Heart right ventricle (tissue), 16 donors: ENCODE results near the gene MYO10. TPM values are rescaled to one million over a fixed set of nuclear protein-coding genes. Genes with fewer than 3 reads are reported as not detected.
A peak's percentile ranks its signal among the peaks of the same experiment; 100 is the strongest.
"Not testable (repeated sequence)": the region's sequence is repeated elsewhere in the genome, so short reads cannot be mapped to it uniquely, and the experiment has no call there.

ENCODE experiments used
- ATAC-seq, 8 donors: fragments of 200-7000 bp; cut with Tn5 transposase; one replicate each; pipeline ENCODE4 v1.9.1; 2020; ENCODE audit warnings: mild to moderate bottlenecking in 8 of 8, moderate library complexity in 8 of 8, moderate number of reproducible peaks in 1 of 8
- DNase-seq, 2 donors: peaks; one replicate each; pipeline ENCODE4 v3.0.0-alpha.2; 2020
- H3K27ac ChIP-seq, 10 donors: fragments of 200-600 bp; sonication (generic) in 2 of 10; one replicate each; pipeline versions ENCODE4 v1.5.0 to v1.8.0; 2020 to 2022; ENCODE audit warnings: mild to moderate bottlenecking in 3 of 10
- H3K27me3 ChIP-seq, 7 donors: fragments of 200-600 bp; one replicate each; pipeline ENCODE4 v1.8.0; 2021 to 2022; ENCODE audit warnings: mild to moderate bottlenecking in 2 of 7
- H3K36me3 ChIP-seq, 9 donors: fragments of 200-600 bp; sonication (generic) in 1 of 9; one replicate each; pipeline versions ENCODE4 v1.5.0 to v1.8.0; 2020 to 2022; ENCODE audit warnings: mild to moderate bottlenecking in 2 of 9
- H3K4me1 ChIP-seq, 9 donors: fragments of 200-600 bp; sonication (generic) in 1 of 9; one replicate each; pipeline versions ENCODE4 v1.5.0 to v1.8.0; 2020 to 2022; ENCODE audit warnings: mild to moderate bottlenecking in 4 of 9
- H3K4me3 ChIP-seq, 10 donors: fragments of 200-600 bp; sonication (generic) in 2 of 10; one replicate each; pipeline versions ENCODE4 v1.5.0 to v1.8.0; 2020 to 2022; ENCODE audit warnings: mild to moderate bottlenecking in 7 of 10, moderate library complexity in 2 of 10
- H3K9me3 ChIP-seq, 11 donors: fragments of 200-600 bp in 10 of 11; sonication (generic) in 2 of 11; one replicate each; pipeline versions ENCODE4 v1.5.0 to v1.8.0; 2013 to 2022; ENCODE audit warnings: mild to moderate bottlenecking in 2 of 11, control low read depth in 1 of 11, moderate library complexity in 1 of 11
- CTCF ChIP-seq, 9 donors: fragments of 200-600 bp; sonication (generic) in 2 of 9; IDR thresholded peaks; one replicate each; pipeline versions ENCODE4 v1.5.0 to v1.8.0; 2021 to 2022; ENCODE audit warnings: antibody characterized with exemption in 9 of 9, mild to moderate bottlenecking in 5 of 9, moderate library complexity in 1 of 9
- WGBS, 2 donors: extraction: QIAGEN DNeasy Blood & Tissue Kit; methylation state at CpG; one replicate each; pipeline ENCODE4 v1.1.7; 2013; ENCODE audit warnings: inconsistent platforms in 1 of 2; 5-methylcytosine and 5-hydroxymethylcytosine counted together
- intact Hi-C, 10 donors: fragments of 100-400 bp; cut with DNase I; formaldehyde crosslinking; loops; one replicate each; pipeline versions ENCODE4 v1.11.1 to v1.14.2; 2022
- long read RNA-seq, 3 donors: library from polyadenylated mRNA; unstranded; transcript quantifications; one replicate each; pipeline ENCODE4 v2.0.0, GENCODE V29; 2020 to 2021
- polyA plus RNA-seq, 2 donors: library from polyadenylated mRNA; stranded (reverse); fragments of 200-250 nt; gene quantifications; one replicate each; pipeline ENCODE4 v1.2.3, GENCODE V29; 2013
- total RNA-seq, 10 donors: library from RNA; stranded (reverse); fragmentation: NEBNext Ultra II Directional in 3 of 10; extraction: Animal tissue kit (Norgen Biotek cat#: 25700) in 3 of 10; gene quantifications; one replicate each; pipeline versions ENCODE4 v1.2.1 to v1.2.4, GENCODE V29; 2021 to 2023
- donor health status: Arrhythmogenic right ventricular cardiomyopathy.
- donor health status: ischemic (EF 13 %, LVEDD 7.1; RV severe dilation, severe dysfunction).
- donor health status: healthy with polysubstance abuse.
- donor health status: DM: no; HTN: yes; CAD: no.
- donor health status: DM: no; HTN: no; CAD: no.
- donor health status: ischemic (EF 25% LVEDD 6.9; RV normal size, moderate dysfunction).
- donor health status: ischemic (EF 25% LVEDD 5.7; RV mildly dilated, moderate dysfunction).
- donor health status: healthy.
- donor health status: DM: yes; HTN: yes; CAD: no.
- donor health status: Ischemic cardiomyopathy.
- donor health status: ischemic (EF 35%, LVEDD 5.7; RV mildly dilated, moderate dysfunction).
- donor health status: nonischemic (EF 11% LVEDD 7.7; RV severe dilation, severe dysfunction).
- donor health status: DM: yes; HTN: yes; CAD: no.
- donor health status: PGD.
- donor health status: ischemic (EF 29% LVEDD 5.4; RV normal size, mild dysfunction).
- donor health status: nonischemic (EF 23%, LVEDD 6.1; RV moderate dilation, normal function).

Gene MYO10
- 1 to 10 TPM; 2.8 to 8.2 (median 5.1) TPM for total RNA-seq
- polyA plus RNA-seq, result 1 to 10 TPM; 1.2 to 4.1 TPM
- long read RNA-seq, donor 1, partial matches to known transcripts, result 7 of 7 reads
- long read RNA-seq, donor 1, other reads (novel, unspliced or antisense), result 0 of 7 reads
- long read RNA-seq, donor 2, partial matches to known transcripts, result 6 of 6 reads
- long read RNA-seq, donor 2, other reads (novel, unspliced or antisense), result 0 of 6 reads
- long read RNA-seq, donor 3, partial matches to known transcripts, result 2 of 4 reads
- long read RNA-seq, donor 3, other reads (novel, unspliced or antisense), result 2 of 4 reads

GRCh38 chr5:16936150-16936988 is at the start of gene MYO10:
TSS of gene MYO10 (minus strand) at chr5:16936288. CDS start at chr5:16935808, 480 bp downstream.
- no peak for TF ChIP-seq CTCF (IDR thresholded peaks at IDR 0.05)
- no peaks in the 10 kb centered on the region for H3K9me3 ChIP-seq
- DNase-seq (peak; percentile 73 to 85), ATAC-seq (peak; percentile 82 to 96 (median 91))
- H3K27me3 ChIP-seq, result peaks cover 0 to 64% (median 41%) of the 10 kb centered on the region in 7 donors
- H3K36me3 ChIP-seq, result no peaks in the 10 kb centered on the region
- intact Hi-C loops, result loop anchor here in 8 of 10 donors (2.0 to 10.0 kb wide), 11 partner anchors 58 to 251 kb away; no protein-coding TSS in a partner anchor
- H3K4me3 ChIP-seq, result peak within 1 kb of the TSS; percentile 57 to 87 (median 72)
- peaks cover 0 to 46% (median 18%) of the 10 kb centered on the region in 9 donors for H3K4me1 ChIP-seq
- 1% methylated on average over 51 to 70 of the region's 70 CpGs for WGBS, 2 donors
- peak within 1 kb of the TSS in 9 of 10 donors; percentile 66 to 82 (median 77) for H3K27ac ChIP-seq

- H3K27me3 ChIP-seq, H3K36me3 ChIP-seq, H3K9me3 ChIP-seq, H3K4me3 ChIP-seq, ATAC-seq, H3K27ac ChIP-seq, H3K4me1 ChIP-seq, DNase-seq, intact Hi-C loops: not testable (repeated sequence)
- 88 to 89% methylated on average over 7 of the region's 7 CpGs for WGBS, 2 donors
Measured at GRCh38 chr5:16985304-16985703, 49.2 kb upstream of the MYO10 start.

GRCh38 chr5:16983972-16984371 is 47.9 kb upstream of the MYO10 start:
- no peak for TF ChIP-seq CTCF (IDR thresholded peaks at IDR 0.05)
- H3K4me3 ChIP-seq, result no peak overlapping the region
- H3K9me3 ChIP-seq, result no peaks in the 10 kb centered on the region
- 91 to 94% methylated on average over 1 of the region's 1 CpG for WGBS, 2 donors
- H3K27me3 ChIP-seq, result no peaks in the 10 kb centered on the region
- intact Hi-C loops, result no loop called here
- H3K4me1 ChIP-seq, result peaks cover 0 to 3% (median 0%) of the 10 kb centered on the region in 9 donors
- H3K36me3 ChIP-seq, result no peaks in the 10 kb centered on the region
- no peak overlapping the region for H3K27ac ChIP-seq
- DNase-seq (no peak), ATAC-seq (no peak)

- intact Hi-C loops, result no loop called here
- peaks cover 0 to 3% (median 0%) of the 10 kb centered on the region in 9 donors for H3K4me1 ChIP-seq
- peak overlapping the region in 2 of 10 donors; percentile 22 to 24 for H3K27ac ChIP-seq
- 55 to 63% methylated on average over 9 of the region's 9 CpGs for WGBS, 2 donors
- DNase-seq (no peak), ATAC-seq (peak in 1 of 8 donors; percentile 55)
- H3K9me3 ChIP-seq, result no peaks in the 10 kb centered on the region
- TF ChIP-seq CTCF (IDR thresholded peaks at IDR 0.05), result no peak
- no peaks in the 10 kb centered on the region for H3K36me3 ChIP-seq
- no peaks in the 10 kb centered on the region for H3K27me3 ChIP-seq
- no peak overlapping the region for H3K4me3 ChIP-seq
Measured at GRCh38 chr5:16983022-16983639, 47.0 kb upstream of the MYO10 start.
